ENCODE data around the gene ADAMTS5.

DNA sequence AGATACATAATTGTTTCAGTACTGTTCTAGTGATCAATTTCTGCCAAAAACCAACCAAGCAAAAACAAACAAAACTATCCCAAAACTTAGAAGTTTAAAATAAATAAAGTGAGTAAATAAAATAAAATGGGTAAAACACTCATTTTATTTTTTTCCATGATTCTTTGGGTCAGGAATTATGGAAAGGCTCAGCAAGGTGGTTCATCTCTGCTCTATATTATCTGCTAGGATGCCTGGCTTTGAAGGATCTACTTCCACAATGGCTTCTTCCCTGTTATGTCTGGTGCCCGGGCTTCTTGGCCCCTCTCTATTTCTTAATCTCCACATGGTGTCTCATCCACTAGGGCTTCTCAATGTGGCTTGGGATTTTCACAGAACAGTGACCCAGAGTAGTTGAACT, 92.5 kb downstream of the ADAMTS5 start:
- TF ChIP-seq, protein P1, sequence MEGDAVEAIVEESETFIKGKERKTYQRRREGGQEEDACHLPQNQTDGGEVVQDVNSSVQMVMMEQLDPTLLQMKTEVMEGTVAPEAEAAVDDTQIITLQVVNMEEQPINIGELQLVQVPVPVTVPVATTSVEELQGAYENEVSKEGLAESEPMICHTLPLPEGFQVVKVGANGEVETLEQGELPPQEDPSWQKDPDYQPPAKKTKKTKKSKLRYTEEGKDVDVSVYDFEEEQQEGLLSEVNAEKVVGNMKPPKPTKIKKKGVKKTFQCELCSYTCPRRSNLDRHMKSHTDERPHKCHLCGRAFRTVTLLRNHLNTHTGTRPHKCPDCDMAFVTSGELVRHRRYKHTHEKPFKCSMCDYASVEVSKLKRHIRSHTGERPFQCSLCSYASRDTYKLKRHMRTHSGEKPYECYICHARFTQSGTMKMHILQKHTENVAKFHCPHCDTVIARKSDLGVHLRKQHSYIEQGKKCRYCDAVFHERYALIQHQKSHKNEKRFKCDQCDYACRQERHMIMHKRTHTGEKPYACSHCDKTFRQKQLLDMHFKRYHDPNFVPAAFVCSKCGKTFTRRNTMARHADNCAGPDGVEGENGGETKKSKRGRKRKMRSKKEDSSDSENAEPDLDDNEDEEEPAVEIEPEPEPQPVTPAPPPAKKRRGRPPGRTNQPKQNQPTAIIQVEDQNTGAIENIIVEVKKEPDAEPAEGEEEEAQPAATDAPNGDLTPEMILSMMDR (IDR thresholded peaks at IDR 0.05; ENCODE audit: low read length), result no peak
- no peak for TF ChIP-seq EZH2 (IDR thresholded peaks at IDR 0.05; ENCODE audit: borderline replicate concordance, low read length)

Measured in OCI-LY1 (cell line).